Smooth muscle cell (in vitro differentiated cells): ENCODE measurements around the gene TMEM50B. TPM values are rescaled to one million over a fixed set of nuclear protein-coding genes. Genes with fewer than 3 reads are reported as not detected.
"Not testable (repeated sequence)": the region's sequence is repeated elsewhere in the genome, so short reads cannot be mapped to it uniquely, and the experiment has no call there.

ENCODE experiments used
- DNase-seq: peaks from one replicate; lab custom pipeline; 2025; ENCODE audit not compliant: unreplicated experiment; lab: John Stamatoyannopoulos, UW
- H2AFZ ChIP-seq: fragments of 200-600 bp; sonication (generic); 2 replicates; pipeline ENCODE4 v1.6.0; 2016; ENCODE audit warnings: antibody characterized with exemption, low read depth, mild to moderate bottlenecking
- H3F3A ChIP-seq: fragments of 200-600 bp; sonication (generic); 2 replicates; pipeline ENCODE4 v1.6.0; 2017; ENCODE audit warnings: antibody characterized with exemption, low read depth
- H3K27ac ChIP-seq: fragments of 200-600 bp; sonication (generic); 2 replicates; pipeline ENCODE4 v1.5.1; 2016; ENCODE audit warnings: low read depth, mild to moderate bottlenecking
- H3K27me3 ChIP-seq: fragments of 200-600 bp; sonication (generic); 2 replicates; pipeline ENCODE4 v1.6.1; 2016; ENCODE audit warnings: low read depth, mild to moderate bottlenecking
- H3K36me3 ChIP-seq: fragments of 200-600 bp; sonication (generic); 2 replicates; pipeline ENCODE4 v1.5.1; 2016; ENCODE audit warnings: low read depth
- H3K4me1 ChIP-seq: fragments of 200-600 bp; sonication (generic); 2 replicates; pipeline ENCODE4 v1.5.1; 2016; ENCODE audit warnings: low read depth
- H3K4me2 ChIP-seq: fragments of 200-600 bp; sonication (generic); 2 replicates; pipeline ENCODE4 v1.6.0; 2016; ENCODE audit warnings: mild to moderate bottlenecking
- H3K4me3 ChIP-seq: fragments of 200-600 bp; sonication (generic); 2 replicates; pipeline ENCODE4 v1.5.1; 2016; ENCODE audit warnings: mild to moderate bottlenecking
- H3K79me2 ChIP-seq: fragments of 200-600 bp; sonication (generic); 2 replicates; pipeline ENCODE4 v1.6.0; 2016; ENCODE audit warnings: low read depth, mild to moderate bottlenecking
- H3K9ac ChIP-seq: fragments of 200-600 bp; sonication (generic); 2 replicates; pipeline ENCODE4 v1.6.0; 2016; ENCODE audit warnings: low read depth
- H3K9me3 ChIP-seq: fragments of 200-600 bp; sonication (generic); replicated peaks from 2 replicates; pipeline ENCODE4 v1.5.1; 2016; ENCODE audit warnings: low read depth
- H4K20me1 ChIP-seq: fragments of 200-600 bp; sonication (generic); 2 replicates; pipeline ENCODE4 v1.6.0; 2016; ENCODE audit warnings: low read depth
- CTCF ChIP-seq: fragments of 200-600 bp; sonication (generic); IDR thresholded peaks from 2 replicates; pipeline ENCODE4 v1.5.1; 2017; ENCODE audit warnings: borderline replicate concordance, mild to moderate bottlenecking, antibody characterized with exemption; ENCODE audit not compliant: insufficient read depth, poor library complexity, severe bottlenecking
- WGBS: methylation state at CpG from one replicate; pipeline ENCODE4 v1.1.7; 2016; ENCODE audit warnings: low lambda C conversion rate; 5-methylcytosine and 5-hydroxymethylcytosine counted together
- polyA plus RNA-seq: library from polyadenylated mRNA; unstranded; fragments of >200 nt; fragmentation: Nextera tagmentation; extraction: Ambion mirVana; gene quantifications from 2 replicates; pipeline ENCODE4 v1.2.1, GENCODE V29; 2016
- total RNA-seq: library from RNA; depleted of rRNA; stranded (reverse); fragments of >200 nt; gene quantifications from 2 replicates; pipeline ENCODE4 v1.2.3, GENCODE V29; 2014

The TMEM50B gene
- total and polyA plus RNA-seq, 2 experiments from 2014 or later: 31.4 to 42.9 TPM

GRCh38 chr21:33477066-33477465 is 2.7 kb downstream of the TMEM50B start:
- peaks cover 7% of the 10 kb centered on the region for H4K20me1 ChIP-seq
- TF ChIP-seq CTCF: no peak
- H3K4me1 ChIP-seq: peaks cover 8% of the 10 kb centered on the region
- H2AFZ ChIP-seq: no peak overlapping the region
- no peak overlapping the region for H3K9ac ChIP-seq
- WGBS: 93% methylated on average over 7 of the region's 7 CpGs
- DNase-seq: no peak
- H3K4me3 ChIP-seq: no peak overlapping the region
- no peak overlapping the region for H3K4me2 ChIP-seq
- H3K9me3 ChIP-seq: no peaks in the 10 kb centered on the region
- H3K79me2 ChIP-seq: peaks cover 55% of the 10 kb centered on the region
- no peaks in the 10 kb centered on the region for H3K27me3 ChIP-seq
- no peaks in the 10 kb centered on the region for H3F3A ChIP-seq
- no peaks in the 10 kb centered on the region for H3K36me3 ChIP-seq
- H3K27ac ChIP-seq: no peak overlapping the region

GRCh38 chr21:33473344-33473743 is 6.4 kb downstream of the TMEM50B start:
- TF ChIP-seq CTCF: no peak
- H3K79me2 ChIP-seq: peaks cover 57% of the 10 kb centered on the region
- DNase-seq: no peak

GRCh38 chr21:33470701-33471100 is 9.1 kb downstream of the TMEM50B start:
- Histone ChIP-seq H3K79me2 (peaks cover 35% of the 10 kb centered on the region), H3K27me3 (no peaks in the 10 kb centered on the region), H3F3A (no peaks in the 10 kb centered on the region), H3K9me3 (no peaks in the 10 kb centered on the region), H4K20me1 (peaks cover 37% of the 10 kb centered on the region), H3K4me1 (no peaks in the 10 kb centered on the region), H3K4me3 (no peak overlapping the region), H3K4me2 (no peak overlapping the region), H3K9ac (no peak overlapping the region), H3K36me3 (no peaks in the 10 kb centered on the region), H3K27ac (no peak overlapping the region), H2AFZ (no peak overlapping the region)
- no peak for DNase-seq
- TF ChIP-seq CTCF: no peak
- WGBS: 100% methylated on average over 2 of the region's 2 CpGs

More at GRCh38 chr21:33473344-33473743, 6.4 kb downstream of the TMEM50B start:
- peaks cover 38% of the 10 kb centered on the region for H4K20me1 ChIP-seq
- no peak overlapping the region for H3K4me3 ChIP-seq
- H3K4me1 ChIP-seq: peaks cover 4% of the 10 kb centered on the region
- no peak overlapping the region for H3K27ac ChIP-seq
- H3F3A ChIP-seq: no peaks in the 10 kb centered on the region
- no peaks in the 10 kb centered on the region for H3K9me3 ChIP-seq
- no peak overlapping the region for H3K4me2 ChIP-seq
- 96% methylated on average over 3 of the region's 3 CpGs for WGBS
- H3K9ac ChIP-seq: no peak overlapping the region
- no peaks in the 10 kb centered on the region for H3K27me3 ChIP-seq
- H3K36me3 ChIP-seq: no peaks in the 10 kb centered on the region
- no peak overlapping the region for H2AFZ ChIP-seq

- not testable (repeated sequence) for H3K9me3 ChIP-seq, H3K4me3 ChIP-seq, H3K4me1 ChIP-seq, H3K36me3 ChIP-seq, H3K4me2 ChIP-seq, H3K27ac ChIP-seq, DNase-seq, H3K9ac ChIP-seq, H2AFZ ChIP-seq, H3F3A ChIP-seq, H3K27me3 ChIP-seq
- WGBS: 95% methylated on average over 4 of the region's 4 CpGs
- Histone ChIP-seq H3K79me2 (peaks cover 25% of the 10 kb centered on the region), H4K20me1 (peaks cover 34% of the 10 kb centered on the region)
Measured at GRCh38 chr21:33469183-33469582, 10.6 kb downstream of the TMEM50B start.
